ENCODE measurements around the gene PDF. TPM values are rescaled to one million over a fixed set of nuclear protein-coding genes. Genes with fewer than 3 reads are reported as not detected.
A peak's percentile ranks its signal among the peaks of the same experiment; 100 is the strongest.

PDF gene
- 11.1 and 15.3 TPM in 2 replicates for total RNA-seq

- intact Hi-C loops (cut with micrococcal nuclease), result loop anchor here (1.0 kb wide), 4 partner anchors 9 to 198 kb away; partner anchors contain the start of genes CHTF8, COG8, NIP7 and UTP4
- H3K4me3 Mint-ChIP-seq, result peak within 1 kb of the TSS; percentile 84
- peaks cover 38% of the 10 kb centered on the region for H3K4me1 Mint-ChIP-seq
- peak; percentile 96 for ATAC-seq (ENCODE audit: low read depth)
- H3K36me3 Mint-ChIP-seq (ENCODE audit: low read depth), result peaks cover 64% of the 10 kb centered on the region
- POLR2A ChIA-PET, result interaction anchor here (0.5 to 3.2 kb wide), 9 partner anchors 9 to 939 kb away, joined by 3 to 35 read pairs (median 3); partner anchors contain the start of genes COG8, NIP7, NOB1 and VPS4A
- peak; percentile 85 for DNase-seq
- TF ChIP-seq CTCF (IDR thresholded peaks at IDR 0.05), result no peak
- CTCF ChIA-PET, result interaction anchor here (1.1 to 1.8 kb wide), 3 partner anchors 8 to 20 kb away, joined by 3 to 6 read pairs (median 5); partner anchors contain the start of gene COG8
- H3K27me3 Mint-ChIP-seq, result no peaks in the 10 kb centered on the region
- H3K27ac Mint-ChIP-seq, result peak within 1 kb of the TSS; percentile 71
- H3K9me3 Mint-ChIP-seq, result no peaks in the 10 kb centered on the region
Observed at GRCh38 chr16:69330286-69331109, at the start of gene PDF. Gene PDF (minus strand): TSS chr16:69330588. CDS start chr16:69330570, 18 bp downstream.

- DNase-seq (no peak), ATAC-seq (ENCODE audit: low read depth) (no peak)
- ChIA-PET POLR2A (interaction anchor here (0.6 to 0.7 kb wide), 2 partner anchors 224 to 848 kb away, joined by 3 to 8 read pairs; no protein-coding TSS in a partner anchor), CTCF (no interaction called here)
- Mint-ChIP-seq H3K4me1 (peaks cover 40% of the 10 kb centered on the region), H3K9me3 (no peaks in the 10 kb centered on the region), H3K27me3 (no peaks in the 10 kb centered on the region), H3K4me3 (no peak overlapping the region), H3K27ac (no peak overlapping the region), H3K36me3 (ENCODE audit: low read depth) (peaks cover 61% of the 10 kb centered on the region)
- intact Hi-C loops (cut with micrococcal nuclease), result no loop called here
- TF ChIP-seq CTCF (IDR thresholded peaks at IDR 0.05), result no peak
Observed at GRCh38 chr16:69378760-69379159, 48.4 kb upstream of the PDF start.

- ChIA-PET POLR2A (interaction anchor here (0.5 to 0.7 kb wide), 2 partner anchors 19 to 225 kb away, joined by 4 to 8 read pairs; no protein-coding TSS in a partner anchor), CTCF (no interaction called here)
- Mint-ChIP-seq H3K4me3 (no peak overlapping the region), H3K36me3 (ENCODE audit: low read depth) (peaks cover 58% of the 10 kb centered on the region), H3K27me3 (no peaks in the 10 kb centered on the region), H3K4me1 (peaks cover 41% of the 10 kb centered on the region), H3K27ac (no peak overlapping the region), H3K9me3 (no peaks in the 10 kb centered on the region)
- ATAC-seq (ENCODE audit: low read depth) (no peak), DNase-seq (no peak)
- TF ChIP-seq CTCF (IDR thresholded peaks at IDR 0.05), result no peak
- intact Hi-C loops (cut with micrococcal nuclease), result no loop called here
Observed at GRCh38 chr16:69378036-69378435, 47.6 kb upstream of the PDF start.

GRCh38 chr16:69376393-69377059, 46.1 kb upstream of the PDF start:
- H3K4me1 Mint-ChIP-seq, result peaks cover 42% of the 10 kb centered on the region

More at GRCh38 chr16:69376393-69377059, 46.1 kb upstream of the PDF start:
- no peaks in the 10 kb centered on the region for H3K27me3 Mint-ChIP-seq
- no peak for TF ChIP-seq CTCF (IDR thresholded peaks at IDR 0.05)
- DNase-seq (no peak), ATAC-seq (ENCODE audit: low read depth) (no peak)
- POLR2A ChIA-PET, result interaction anchor here (1.0 kb wide), 1 partner anchor 53 kb away, joined by 3 read pairs; no protein-coding TSS in a partner anchor
- no peaks in the 10 kb centered on the region for H3K9me3 Mint-ChIP-seq
- no peak overlapping the region for H3K27ac Mint-ChIP-seq
- H3K36me3 Mint-ChIP-seq (ENCODE audit: low read depth), result peaks cover 58% of the 10 kb centered on the region
- no peak overlapping the region for H3K4me3 Mint-ChIP-seq
- CTCF ChIA-PET, result no interaction called here
- intact Hi-C loops (cut with micrococcal nuclease), result loop anchor here (1.0 kb wide), 1 partner anchor 7 kb away; no protein-coding TSS in a partner anchor

Data from activated B cell treated with CpG ODN at 0.5 μM for 24 hours (primary cell).